Astrocyte of the cerebellum (primary cell): ENCODE data around the gene PDE8B.
A peak's percentile ranks its signal among the peaks of the same experiment; 100 is the strongest.

Source experiments
- DNase-seq: peaks from one replicate; pipeline ENCODE4 v3.0.0-alpha.2; 2011; ENCODE audit warnings: low read depth
- H3K4me3 ChIP-seq: 2 replicates; pipeline ENCODE4 v1.5.1; 2011; ENCODE audit warnings: mild to moderate bottlenecking, low read depth, low read length, moderate library complexity
- CTCF ChIP-seq: IDR thresholded peaks from 2 replicates; pipeline ENCODE4 v1.5.1; 2012; ENCODE audit warnings: low read length, low read depth, moderate library complexity, mild to moderate bottlenecking; ENCODE audit errors: missing control alignments
- in situ Hi-C: cut with HindIII; loops from 2 replicates; pipeline ENCODE4 v1.10.0; 2017; ENCODE audit warnings: low sequenced_read_pairs

The PDE8B gene

GRCh38 chr5:77423022-77423750 lies 212.7 kb downstream of the PDE8B start:
- no peak for TF ChIP-seq CTCF
- H3K4me3 ChIP-seq = no peak overlapping the region
- in situ Hi-C loops = no loop called here
- DNase-seq = peak; percentile 41

- H3K4me3 ChIP-seq = no peak overlapping the region
- no peak for TF ChIP-seq CTCF
- in situ Hi-C loops = loop anchor here (25.0 kb wide), 1 partner anchor 288 kb away; no protein-coding TSS in a partner anchor
Measured at GRCh38 chr5:77424921-77425320, 214.4 kb downstream of the PDE8B start.

GRCh38 chr5:77425420-77425819 lies 214.9 kb downstream of the PDE8B start:
- DNase-seq = no peak
- H3K4me3 ChIP-seq = no peak overlapping the region
- in situ Hi-C loops = loop anchor here (25.0 kb wide), 1 partner anchor 288 kb away; no protein-coding TSS in a partner anchor
- TF ChIP-seq CTCF = no peak

More at GRCh38 chr5:77424921-77425320, 214.4 kb downstream of the PDE8B start:
- no peak for DNase-seq

GRCh38 chr5:77425998-77426659 lies 215.6 kb downstream of the PDE8B start:
- in situ Hi-C loops = loop anchor here (25.0 kb wide), 1 partner anchor 289 kb away; no protein-coding TSS in a partner anchor
- H3K4me3 ChIP-seq = no peak overlapping the region
- no peak for TF ChIP-seq CTCF
- no peak for DNase-seq

GRCh38 chr5:77426670-77427069 lies 216.2 kb downstream of the PDE8B start:
- in situ Hi-C loops = loop anchor here (25.0 kb wide), 1 partner anchor 289 kb away; no protein-coding TSS in a partner anchor
- TF ChIP-seq CTCF = no peak

GRCh38 chr5:77427998-77428397 lies 217.5 kb downstream of the PDE8B start:
- no peak for TF ChIP-seq CTCF
- in situ Hi-C loops = loop anchor here (25.0 kb wide), 1 partner anchor 291 kb away; no protein-coding TSS in a partner anchor

More at GRCh38 chr5:77426670-77427069, 216.2 kb downstream of the PDE8B start:
- H3K4me3 ChIP-seq = no peak overlapping the region
- no peak for DNase-seq

More at GRCh38 chr5:77427998-77428397, 217.5 kb downstream of the PDE8B start:
- H3K4me3 ChIP-seq = no peak overlapping the region
- DNase-seq = no peak
